Fibroblast of pulmonary artery (primary cell): ENCODE measurements around the gene APBB2.

Experiments used
- DNase-seq: peaks from one replicate; pipeline ENCODE4 v3.0.0-alpha.2; 2010; ENCODE audit warnings: low read depth
- H3K4me3 ChIP-seq: replicated peaks from 2 replicates; pipeline ENCODE4 v1.5.1; 2011; ENCODE audit warnings: low read depth, mild to moderate bottlenecking, control low read depth, low read length, moderate library complexity
- CTCF ChIP-seq: IDR thresholded peaks from 2 replicates; pipeline ENCODE4 v1.5.1; 2011; ENCODE audit warnings: mild to moderate bottlenecking, control low read depth, low read length, inconsistent platforms; ENCODE audit errors: missing control alignments

Gene APBB2

GRCh38 chr4:41214136-41214824 is at the start of gene APBB2:
TSS of gene APBB2 (minus strand) at chr4:41214542. CDS start at chr4:41033254, 181,288 bp downstream.
- peak; percentile 98 for DNase-seq
- TF ChIP-seq CTCF: peak; percentile 53
- H3K4me3 ChIP-seq: peak within 1 kb of the TSS; percentile 96

GRCh38 chr4:41262198-41262597 is 47.9 kb upstream of the APBB2 start:
- no peak for TF ChIP-seq CTCF
- DNase-seq: no peak
- H3K4me3 ChIP-seq: no peak overlapping the region

- no peak for DNase-seq
- TF ChIP-seq CTCF: no peak
- no peak overlapping the region for H3K4me3 ChIP-seq
Observed at GRCh38 chr4:41260116-41260733, 45.9 kb upstream of the APBB2 start.

- no peak overlapping the region for H3K4me3 ChIP-seq
- peak; percentile 73 for DNase-seq
- TF ChIP-seq CTCF: peak; percentile 51
Observed at GRCh38 chr4:41258783-41259182, 44.4 kb upstream of the APBB2 start.

- TF ChIP-seq CTCF: no peak
- peak overlapping the region; percentile 67 for H3K4me3 ChIP-seq
- no peak for DNase-seq
Observed at GRCh38 chr4:41257906-41258305, 43.6 kb upstream of the APBB2 start.

GRCh38 chr4:41257257-41257901 is 43.0 kb upstream of the APBB2 start:
- TF ChIP-seq CTCF: no peak
- H3K4me3 ChIP-seq: peak overlapping the region; percentile 67
- DNase-seq: peak; percentile 45
